Activated CD8-positive, alpha-beta memory T cell treated with anti-CD3 and anti-CD28 coated beads, Interleukin-2, amount 10 ng/mL, durations not matched to agents 7 days and 5 days (primary cell): ENCODE results near the gene NADK2. TPM values are rescaled to one million over a fixed set of nuclear protein-coding genes. Genes with fewer than 3 reads are reported as not detected.

Experiments
- ATAC-seq: fragments of 150-1000 bp; cut with Tn5 transposase; one replicate; pipeline ENCODE4 v1.10.0; 2021; ENCODE audit warnings: moderate library complexity
- CTCF ChIA-PET: fragments of 350-600 bp; sonication (Branson Sonifier 250); formaldehyde crosslinking; loops from one replicate; lab custom pipeline; 2021; ENCODE audit warnings: antibody characterized with exemption; lab: Charles Lee
- DNase-seq: peaks from one replicate; pipeline ENCODE4 v3.0.0-alpha.2; 2020
- H3K27ac Mint-ChIP-seq: one replicate; pipeline ENCODE4 v1.8.0; 2021; ENCODE audit warnings: mild to moderate bottlenecking, mixed read lengths
- H3K27me3 Mint-ChIP-seq: one replicate; pipeline ENCODE4 v1.8.0; 2021; ENCODE audit warnings: mixed read lengths
- H3K36me3 Mint-ChIP-seq: one replicate; pipeline ENCODE4 v1.8.0; 2021; ENCODE audit warnings: mild to moderate bottlenecking, mixed read lengths
- H3K4me1 Mint-ChIP-seq: one replicate; pipeline ENCODE4 v1.8.0; 2021; ENCODE audit warnings: mixed read lengths
- H3K4me3 Mint-ChIP-seq: one replicate; pipeline ENCODE4 v1.8.0; 2021; ENCODE audit warnings: mild to moderate bottlenecking, moderate library complexity, mixed read lengths
- H3K9me3 Mint-ChIP-seq: one replicate; pipeline ENCODE4 v1.8.0; 2022; ENCODE audit warnings: low read depth, mixed read lengths
- total RNA-seq, 2 experiments: library from RNA; stranded (reverse); gene quantifications; one replicate each; pipeline ENCODE4 v1.2.3, GENCODE V29; 2021

NADK2 gene
- total RNA-seq, 2 experiments from 2014 or later: 12.5 to 14.9 TPM

- DNase-seq: no peak
- Mint-ChIP-seq H3K27me3 (peaks cover 13% of the 10 kb centered on the region), H3K9me3 (no peaks in the 10 kb centered on the region), H3K4me1 (no peaks in the 10 kb centered on the region), H3K27ac (no peak overlapping the region), H3K4me3 (no peak overlapping the region), H3K36me3 (no peaks in the 10 kb centered on the region)
- no peak for ATAC-seq
- CTCF ChIA-PET: interaction anchor here (0.6 to 2.3 kb wide), 2 partner anchors 53 to 191 kb away, joined by 3 to 6 read pairs; no protein-coding TSS in a partner anchor
Measured at GRCh38 chr5:36270175-36270574, 28.4 kb upstream of the NADK2 start.

GRCh38 chr5:36269478-36269877 lies 27.8 kb upstream of the NADK2 start:
- H3K4me3 Mint-ChIP-seq: no peak overlapping the region
- H3K4me1 Mint-ChIP-seq: no peaks in the 10 kb centered on the region
- no peaks in the 10 kb centered on the region for H3K36me3 Mint-ChIP-seq
- DNase-seq (no peak), ATAC-seq (no peak)
- no peak overlapping the region for H3K27ac Mint-ChIP-seq
- no peaks in the 10 kb centered on the region for H3K9me3 Mint-ChIP-seq
- CTCF ChIA-PET: interaction anchor here (1.0 to 2.3 kb wide), 2 partner anchors 8 to 190 kb away, joined by 4 to 6 read pairs; no protein-coding TSS in a partner anchor
- H3K27me3 Mint-ChIP-seq: peaks cover 16% of the 10 kb centered on the region

- ATAC-seq (no peak), DNase-seq (no peak)
- Mint-ChIP-seq H3K9me3 (no peaks in the 10 kb centered on the region), H3K27ac (no peak overlapping the region), H3K4me1 (no peaks in the 10 kb centered on the region), H3K27me3 (peaks cover 16% of the 10 kb centered on the region), H3K36me3 (no peaks in the 10 kb centered on the region), H3K4me3 (no peak overlapping the region)
- CTCF ChIA-PET: no interaction called here
Measured at GRCh38 chr5:36267905-36268304, 26.2 kb upstream of the NADK2 start.

- peaks cover 21% of the 10 kb centered on the region for H3K27me3 Mint-ChIP-seq
- H3K36me3 Mint-ChIP-seq: no peaks in the 10 kb centered on the region
- no peak for DNase-seq
- no peak overlapping the region for H3K4me3 Mint-ChIP-seq
- H3K9me3 Mint-ChIP-seq: no peaks in the 10 kb centered on the region
- H3K27ac Mint-ChIP-seq: no peak overlapping the region
- CTCF ChIA-PET: interaction anchor here (0.9 to 3.5 kb wide), 6 partner anchors 14 to 429 kb away, joined by 4 to 20 read pairs (median 8); partner anchors contain the start of gene NADK2
- no peak for ATAC-seq
- H3K4me1 Mint-ChIP-seq: no peaks in the 10 kb centered on the region
Measured at GRCh38 chr5:36264202-36264760, 22.6 kb upstream of the NADK2 start.

- no peak overlapping the region for H3K27ac Mint-ChIP-seq
- H3K4me3 Mint-ChIP-seq: no peak overlapping the region
- no peak for DNase-seq
- no peaks in the 10 kb centered on the region for H3K9me3 Mint-ChIP-seq
- CTCF ChIA-PET: no interaction called here
- H3K27me3 Mint-ChIP-seq: peaks cover 30% of the 10 kb centered on the region
- H3K4me1 Mint-ChIP-seq: no peaks in the 10 kb centered on the region
- H3K36me3 Mint-ChIP-seq: no peaks in the 10 kb centered on the region
- ATAC-seq: no peak
Measured at GRCh38 chr5:36261186-36261585, 19.5 kb upstream of the NADK2 start.

- no peaks in the 10 kb centered on the region for H3K9me3 Mint-ChIP-seq
- no peak for DNase-seq
- no peak overlapping the region for H3K4me3 Mint-ChIP-seq
- no peak overlapping the region for H3K27ac Mint-ChIP-seq
- H3K36me3 Mint-ChIP-seq: no peaks in the 10 kb centered on the region
- CTCF ChIA-PET: interaction anchor here (1.1 to 2.3 kb wide), 2 partner anchors 10 to 13 kb away, joined by 4 to 8 read pairs; no protein-coding TSS in a partner anchor
- peaks cover 40% of the 10 kb centered on the region for H3K27me3 Mint-ChIP-seq
- no peaks in the 10 kb centered on the region for H3K4me1 Mint-ChIP-seq
- no peak for ATAC-seq
Measured at GRCh38 chr5:36253575-36253974, 11.8 kb upstream of the NADK2 start.

GRCh38 chr5:36252722-36253365 lies 11.1 kb upstream of the NADK2 start:
- Mint-ChIP-seq H3K9me3 (no peaks in the 10 kb centered on the region), H3K36me3 (no peaks in the 10 kb centered on the region), H3K27me3 (peaks cover 38% of the 10 kb centered on the region), H3K4me3 (no peak overlapping the region), H3K4me1 (no peaks in the 10 kb centered on the region), H3K27ac (no peak overlapping the region)
- ATAC-seq (no peak), DNase-seq (no peak)
- CTCF ChIA-PET: interaction anchor here (1.1 to 2.3 kb wide), 3 partner anchors 9 to 13 kb away, joined by 4 to 8 read pairs (median 8); partner anchors contain the start of gene NADK2

GRCh38 chr5:36251218-36251617 lies 9.5 kb upstream of the NADK2 start:
- ATAC-seq: no peak
- H3K36me3 Mint-ChIP-seq: no peaks in the 10 kb centered on the region
- CTCF ChIA-PET: interaction anchor here (0.6 to 2.3 kb wide), 4 partner anchors 9 to 172 kb away, joined by 3 to 8 read pairs (median 6); partner anchors contain the start of gene NADK2
- no peaks in the 10 kb centered on the region for H3K9me3 Mint-ChIP-seq
- H3K4me3 Mint-ChIP-seq: no peak overlapping the region
- peaks cover 37% of the 10 kb centered on the region for H3K27me3 Mint-ChIP-seq
- no peaks in the 10 kb centered on the region for H3K4me1 Mint-ChIP-seq
- no peak for DNase-seq
- H3K27ac Mint-ChIP-seq: no peak overlapping the region

- Mint-ChIP-seq H3K4me1 (no peaks in the 10 kb centered on the region), H3K27me3 (peaks cover 32% of the 10 kb centered on the region), H3K9me3 (no peaks in the 10 kb centered on the region), H3K4me3 (no peak overlapping the region), H3K36me3 (no peaks in the 10 kb centered on the region), H3K27ac (no peak overlapping the region)
- ATAC-seq: no peak
- CTCF ChIA-PET: interaction anchor here (1.2 to 1.4 kb wide), 2 partner anchors 9 to 171 kb away, joined by 3 to 4 read pairs; no protein-coding TSS in a partner anchor
- no peak for DNase-seq
Measured at GRCh38 chr5:36250427-36250826, 8.7 kb upstream of the NADK2 start.

- peaks cover 2% of the 10 kb centered on the region for H3K36me3 Mint-ChIP-seq
- DNase-seq (no peak), ATAC-seq (no peak)
- no peak overlapping the region for H3K4me3 Mint-ChIP-seq
- no peak overlapping the region for H3K27ac Mint-ChIP-seq
- H3K9me3 Mint-ChIP-seq: no peaks in the 10 kb centered on the region
- peaks cover 18% of the 10 kb centered on the region for H3K4me1 Mint-ChIP-seq
- peaks cover 19% of the 10 kb centered on the region for H3K27me3 Mint-ChIP-seq
- CTCF ChIA-PET: interaction anchor here (1.0 kb wide), 2 partner anchors 18 to 167 kb away, joined by 3 to 4 read pairs; no protein-coding TSS in a partner anchor
Measured at GRCh38 chr5:36246036-36246800, 4.5 kb upstream of the NADK2 start.

- peaks cover 34% of the 10 kb centered on the region for H3K4me1 Mint-ChIP-seq
- H3K27ac Mint-ChIP-seq: no peak overlapping the region
- CTCF ChIA-PET: interaction anchor here (0.9 to 1.9 kb wide), 3 partner anchors 9 to 165 kb away, joined by 4 to 5 read pairs (median 5); no protein-coding TSS in a partner anchor
- DNase-seq: no peak
- peak overlapping the region; percentile 14 for H3K4me3 Mint-ChIP-seq
- ATAC-seq: no peak
- peaks cover 11% of the 10 kb centered on the region for H3K27me3 Mint-ChIP-seq
- no peaks in the 10 kb centered on the region for H3K9me3 Mint-ChIP-seq
- peaks cover 2% of the 10 kb centered on the region for H3K36me3 Mint-ChIP-seq
Measured at GRCh38 chr5:36244076-36244475, 2.4 kb upstream of the NADK2 start.

GRCh38 chr5:36243653-36244052 lies 1.9 kb upstream of the NADK2 start:
- Mint-ChIP-seq H3K27ac (no peak overlapping the region), H3K27me3 (peaks cover 11% of the 10 kb centered on the region), H3K4me3 (peak overlapping the region; percentile 14), H3K36me3 (peaks cover 4% of the 10 kb centered on the region), H3K9me3 (no peaks in the 10 kb centered on the region), H3K4me1 (peaks cover 37% of the 10 kb centered on the region)
- DNase-seq: no peak
- CTCF ChIA-PET: interaction anchor here (0.7 to 2.0 kb wide), 6 partner anchors 9 to 447 kb away, joined by 3 to 5 read pairs (median 4); no protein-coding TSS in a partner anchor
- ATAC-seq: no peak
